ENCODE measurements around the gene BCDIN3D.

The BCDIN3D gene

DNA sequence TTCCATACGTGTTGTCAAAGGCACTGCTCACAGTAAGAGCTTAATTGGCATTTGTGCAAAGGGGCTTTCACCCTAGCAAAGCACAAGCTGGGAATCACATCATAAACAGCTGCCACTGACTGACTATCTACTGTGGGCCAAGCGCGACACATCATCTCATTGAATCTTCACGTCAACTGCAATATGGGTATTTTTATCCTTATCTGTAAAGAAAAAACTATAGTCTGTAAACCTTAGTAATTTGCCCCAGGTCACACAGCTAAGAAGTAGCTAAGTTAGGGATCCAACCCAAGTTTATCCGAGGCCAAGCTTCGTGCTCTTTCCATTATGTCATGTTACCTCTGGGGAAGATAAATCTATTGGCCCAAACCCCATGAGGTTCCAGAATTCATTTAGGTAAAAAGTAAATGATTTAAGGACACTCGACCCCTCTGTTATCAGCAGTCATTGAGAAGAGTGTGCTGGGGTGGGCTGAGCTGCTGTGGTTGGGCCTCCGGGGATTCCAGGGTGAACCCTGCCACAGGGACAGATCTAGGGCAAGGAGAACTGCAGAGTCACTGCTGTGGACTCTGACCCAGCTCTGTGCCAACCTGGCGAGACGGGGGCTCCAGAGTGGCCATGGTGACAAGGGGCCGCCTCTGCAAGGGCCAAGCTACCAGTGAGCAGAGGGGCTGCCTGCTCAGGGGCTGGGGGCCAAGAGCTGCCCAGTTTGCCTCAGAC is 42.3 kb downstream of the BCDIN3D start:
- H3K9ac ChIP-seq (ENCODE audit: low read depth, low read length) = no peak overlapping the region
- no peaks in the 10 kb centered on the region for H3K9me3 ChIP-seq (ENCODE audit: insufficient read depth, low read depth, low read length)
- H3K27me3 ChIP-seq (ENCODE audit: insufficient read depth, low read length) = no peaks in the 10 kb centered on the region
- H3K36me3 ChIP-seq (ENCODE audit: insufficient read depth, low read depth, low read length) = peaks cover 81% of the 10 kb centered on the region
- H3K4me1 ChIP-seq (ENCODE audit: insufficient read depth, low read length) = no peaks in the 10 kb centered on the region
- no peak overlapping the region for H3K4me3 ChIP-seq (ENCODE audit: low read length)
- no peak overlapping the region for H3K27ac ChIP-seq (ENCODE audit: low read length)

DNA sequence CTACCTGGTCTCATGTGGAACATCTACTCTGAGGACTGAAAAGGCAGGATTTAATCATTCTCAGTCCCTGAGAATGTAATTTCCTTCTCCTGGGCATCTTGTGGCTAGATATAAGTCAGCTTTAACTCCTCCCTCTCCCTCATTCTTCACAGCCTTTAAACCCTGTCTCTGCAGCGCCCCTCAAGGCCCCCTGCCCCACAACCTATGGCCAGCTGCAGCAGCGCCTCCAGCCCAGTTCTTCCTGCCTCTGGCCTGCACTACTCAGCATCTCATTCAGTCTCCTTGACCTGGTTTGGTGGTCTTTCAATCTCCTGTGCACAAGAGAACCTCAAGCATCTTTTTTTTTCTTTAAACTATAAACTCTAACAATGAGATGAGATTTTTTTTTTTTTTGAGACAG is 44.0 kb downstream of the BCDIN3D start:
- Histone ChIP-seq H3K27ac (ENCODE audit: low read length) (no peak overlapping the region), H3K9me3 (ENCODE audit: insufficient read depth, low read depth, low read length) (no peaks in the 10 kb centered on the region), H3K4me1 (ENCODE audit: insufficient read depth, low read length) (no peaks in the 10 kb centered on the region), H3K36me3 (ENCODE audit: insufficient read depth, low read depth, low read length) (peaks cover 69% of the 10 kb centered on the region), H3K27me3 (ENCODE audit: insufficient read depth, low read length) (no peaks in the 10 kb centered on the region), H3K9ac (ENCODE audit: low read depth, low read length) (no peak overlapping the region), H3K4me3 (ENCODE audit: low read length) (no peak overlapping the region)

DNA sequence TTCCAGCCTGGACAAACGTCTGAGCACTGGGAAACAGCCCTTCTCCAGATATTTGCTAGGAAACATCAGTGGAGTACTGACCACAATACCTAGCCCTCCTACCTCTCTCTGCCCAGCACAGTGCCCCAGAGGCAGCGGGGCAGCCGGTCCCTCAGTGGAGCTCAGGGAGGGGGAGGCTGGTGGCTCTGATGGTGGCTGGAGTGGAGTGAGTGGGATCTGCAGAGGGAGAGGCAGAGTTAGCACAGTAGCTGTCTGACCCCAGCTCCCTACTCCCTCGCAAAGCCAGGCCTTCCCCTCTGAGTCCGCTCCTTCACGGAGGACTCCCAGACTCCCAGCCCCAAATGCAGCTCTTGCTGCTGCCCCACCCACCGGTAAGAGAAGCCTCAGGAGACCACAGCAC is 44.7 kb downstream of the BCDIN3D start:
- no peak overlapping the region for H3K27ac ChIP-seq (ENCODE audit: low read length)
- no peaks in the 10 kb centered on the region for H3K27me3 ChIP-seq (ENCODE audit: insufficient read depth, low read length)
- H3K4me3 ChIP-seq (ENCODE audit: low read length) = no peak overlapping the region
- H3K4me1 ChIP-seq (ENCODE audit: insufficient read depth, low read length) = no peaks in the 10 kb centered on the region
- no peaks in the 10 kb centered on the region for H3K9me3 ChIP-seq (ENCODE audit: insufficient read depth, low read depth, low read length)
- no peak overlapping the region for H3K9ac ChIP-seq (ENCODE audit: low read depth, low read length)
- peaks cover 62% of the 10 kb centered on the region for H3K36me3 ChIP-seq (ENCODE audit: insufficient read depth, low read depth, low read length)

DNA sequence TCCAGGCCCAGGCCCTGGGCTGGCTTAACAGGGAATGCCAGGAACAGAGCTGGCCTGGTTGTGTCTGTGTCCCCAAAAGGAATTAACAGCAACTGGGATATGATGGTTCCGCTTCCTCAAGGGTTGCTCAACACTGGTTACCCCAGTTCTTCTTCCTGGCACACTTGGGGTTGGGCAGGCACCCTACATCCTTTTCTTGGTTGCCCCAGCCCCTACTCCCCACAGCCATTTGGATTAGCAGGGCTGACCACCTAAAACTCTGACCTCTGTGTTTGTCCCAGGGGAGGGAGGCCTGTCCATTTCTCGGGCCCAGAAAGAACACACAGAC is 45.5 kb downstream of the BCDIN3D start:
- no peaks in the 10 kb centered on the region for H3K4me1 ChIP-seq (ENCODE audit: insufficient read depth, low read length)
- H3K9ac ChIP-seq (ENCODE audit: low read depth, low read length) = no peak overlapping the region
- no peaks in the 10 kb centered on the region for H3K27me3 ChIP-seq (ENCODE audit: insufficient read depth, low read length)
- H3K4me3 ChIP-seq (ENCODE audit: low read length) = no peak overlapping the region
- peaks cover 54% of the 10 kb centered on the region for H3K36me3 ChIP-seq (ENCODE audit: insufficient read depth, low read depth, low read length)
- no peaks in the 10 kb centered on the region for H3K9me3 ChIP-seq (ENCODE audit: insufficient read depth, low read depth, low read length)
- H3K27ac ChIP-seq (ENCODE audit: low read length) = no peak overlapping the region

DNA sequence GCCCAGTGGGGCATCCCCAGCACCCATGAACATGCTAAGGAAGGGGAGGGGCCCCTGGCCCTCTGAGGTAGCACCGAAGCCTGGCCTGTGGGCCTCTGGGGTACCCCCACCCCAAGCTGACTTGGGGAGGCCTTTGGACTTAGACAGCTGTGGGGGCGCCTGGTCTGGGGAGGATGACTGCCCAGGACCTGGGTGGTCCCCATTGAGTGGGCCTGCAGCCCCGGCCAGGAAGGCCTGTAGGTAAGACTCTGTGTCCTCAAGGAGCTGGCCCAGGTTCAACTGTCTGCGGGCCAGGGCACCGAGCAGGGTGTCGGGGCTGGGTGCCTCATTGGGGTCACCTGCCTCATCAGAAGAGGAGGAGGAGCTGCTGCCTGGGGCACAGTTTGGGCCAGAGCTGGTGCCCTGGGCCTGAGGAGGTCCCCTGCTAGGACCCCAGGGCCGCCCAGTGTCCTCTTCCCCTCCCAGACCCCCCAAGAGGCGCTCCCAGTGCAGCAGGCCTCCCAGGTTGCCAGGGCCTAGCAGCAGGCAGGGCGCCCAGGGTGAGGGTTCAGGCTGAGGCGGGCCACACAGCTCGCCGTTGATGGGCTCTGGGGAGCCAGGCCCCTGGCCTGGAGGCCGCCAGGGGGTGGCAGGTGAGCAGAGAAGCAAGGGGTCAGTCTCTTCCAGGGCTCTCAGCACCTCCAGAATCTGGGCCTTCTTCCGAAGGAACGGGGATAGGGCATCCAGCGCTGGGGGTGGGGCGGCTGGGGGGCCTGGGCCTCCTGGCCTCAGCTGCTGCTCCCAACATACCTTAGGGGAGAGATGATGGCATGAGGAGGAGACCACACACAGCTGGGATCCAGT is 46.1 kb downstream of the BCDIN3D start:
- no peaks in the 10 kb centered on the region for H3K9me3 ChIP-seq (ENCODE audit: insufficient read depth, low read depth, low read length)
- H3K9ac ChIP-seq (ENCODE audit: low read depth, low read length) = no peak overlapping the region
- no peak overlapping the region for H3K4me3 ChIP-seq (ENCODE audit: low read length)
- H3K4me1 ChIP-seq (ENCODE audit: insufficient read depth, low read length) = no peaks in the 10 kb centered on the region
- H3K27me3 ChIP-seq (ENCODE audit: insufficient read depth, low read length) = no peaks in the 10 kb centered on the region
- H3K36me3 ChIP-seq (ENCODE audit: insufficient read depth, low read depth, low read length) = peaks cover 51% of the 10 kb centered on the region
- no peak overlapping the region for H3K27ac ChIP-seq (ENCODE audit: low read length)

DNA sequence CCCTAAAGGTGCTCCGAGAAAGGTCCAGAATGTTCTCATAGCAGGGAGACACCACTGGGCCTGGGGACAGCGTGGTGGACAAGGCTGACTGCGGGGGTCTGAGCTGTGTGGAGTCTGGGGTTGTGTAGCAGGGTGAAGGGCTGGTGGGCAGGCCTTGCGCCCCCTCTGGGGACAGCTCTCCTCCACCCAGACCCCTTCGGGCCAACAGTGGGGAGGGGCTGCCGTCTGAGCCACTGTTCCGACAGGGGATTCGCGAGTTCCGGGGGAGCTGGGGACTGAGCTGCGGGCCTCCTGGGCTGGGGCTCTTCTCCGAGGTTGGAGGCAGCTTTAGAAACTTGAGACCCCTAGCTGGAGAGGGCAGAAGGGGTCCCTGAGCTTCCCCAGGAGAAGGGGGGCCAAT is 46.8 kb downstream of the BCDIN3D start:
- H3K27ac ChIP-seq (ENCODE audit: low read length) = no peak overlapping the region
- no peaks in the 10 kb centered on the region for H3K27me3 ChIP-seq (ENCODE audit: insufficient read depth, low read length)
- H3K4me3 ChIP-seq (ENCODE audit: low read length) = no peak overlapping the region
- H3K9me3 ChIP-seq (ENCODE audit: insufficient read depth, low read depth, low read length) = no peaks in the 10 kb centered on the region
- H3K9ac ChIP-seq (ENCODE audit: low read depth, low read length) = no peak overlapping the region
- peaks cover 44% of the 10 kb centered on the region for H3K36me3 ChIP-seq (ENCODE audit: insufficient read depth, low read depth, low read length)
- no peaks in the 10 kb centered on the region for H3K4me1 ChIP-seq (ENCODE audit: insufficient read depth, low read length)

DNA sequence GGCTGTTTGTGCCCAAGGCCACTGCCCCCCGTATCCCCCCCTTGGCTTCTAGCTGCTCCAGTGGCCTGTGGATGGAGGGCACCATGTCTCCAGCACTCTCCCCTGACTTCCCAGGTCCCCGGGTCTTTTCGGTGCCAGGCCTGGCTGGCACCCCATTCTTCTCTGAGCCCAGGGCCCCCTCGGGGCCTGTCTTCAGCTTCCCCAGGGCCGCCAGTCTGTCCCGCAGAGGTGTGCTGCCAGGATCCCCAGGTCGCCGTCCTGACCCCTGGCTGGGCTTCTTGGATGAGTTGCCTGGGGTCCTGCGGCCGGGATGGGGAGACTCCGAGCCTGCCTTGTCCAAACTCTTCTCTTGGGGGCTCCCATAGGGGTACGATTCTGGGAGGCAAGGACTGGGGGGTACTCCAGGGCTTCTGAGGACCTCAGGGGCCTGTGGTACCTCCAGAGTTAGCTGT is 47.2 kb downstream of the BCDIN3D start:
- Histone ChIP-seq H3K36me3 (ENCODE audit: insufficient read depth, low read depth, low read length) (peaks cover 39% of the 10 kb centered on the region), H3K4me1 (ENCODE audit: insufficient read depth, low read length) (no peaks in the 10 kb centered on the region), H3K4me3 (ENCODE audit: low read length) (no peak overlapping the region), H3K27me3 (ENCODE audit: insufficient read depth, low read length) (no peaks in the 10 kb centered on the region), H3K9me3 (ENCODE audit: insufficient read depth, low read depth, low read length) (no peaks in the 10 kb centered on the region), H3K9ac (ENCODE audit: low read depth, low read length) (no peak overlapping the region), H3K27ac (ENCODE audit: low read length) (no peak overlapping the region)

DNA sequence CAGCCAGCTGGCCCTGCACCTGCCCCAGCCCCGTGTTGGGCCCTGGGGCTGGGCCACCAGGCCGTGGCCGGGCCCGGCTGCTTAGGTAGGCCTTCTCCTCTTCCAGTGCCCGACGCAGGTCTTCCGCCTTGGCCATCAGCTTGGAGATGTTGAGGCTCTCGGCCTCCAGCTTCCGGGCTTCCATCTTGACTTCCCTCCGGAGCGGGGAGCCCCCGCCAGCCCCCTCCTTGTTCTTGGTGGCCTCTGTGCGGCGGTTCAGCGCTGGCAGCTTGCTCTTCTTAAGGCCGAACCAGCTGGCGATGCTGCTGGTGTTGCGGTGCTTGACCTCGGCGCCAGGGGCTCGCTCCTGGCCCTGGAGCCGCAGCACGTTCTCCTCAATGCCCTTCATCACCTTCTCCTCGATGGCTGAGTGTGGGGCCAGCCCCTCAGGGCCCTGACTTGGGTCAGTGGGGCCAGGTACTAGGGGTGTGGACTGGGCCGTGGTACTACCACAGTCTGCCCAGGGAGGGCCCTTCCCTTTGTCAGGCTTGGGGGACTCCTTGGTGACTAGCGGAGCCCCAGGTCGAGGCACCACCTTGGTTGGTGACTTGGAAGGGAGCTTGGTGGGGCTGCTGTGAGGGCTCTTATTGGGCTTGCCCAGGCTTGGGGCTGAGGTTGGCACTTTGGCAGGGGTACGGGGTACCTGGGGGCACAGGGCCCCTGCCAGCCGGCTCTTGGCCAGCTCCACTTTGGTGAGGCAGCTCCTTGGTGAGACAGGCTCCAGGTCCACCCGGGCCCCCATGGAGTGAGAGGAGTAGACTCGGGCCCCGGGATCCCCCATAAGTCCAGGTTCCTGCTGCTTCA is 47.9 kb downstream of the BCDIN3D start:
- peaks cover 33% of the 10 kb centered on the region for H3K36me3 ChIP-seq (ENCODE audit: insufficient read depth, low read depth, low read length)
- H3K4me3 ChIP-seq (ENCODE audit: low read length) = no peak overlapping the region
- no peak overlapping the region for H3K9ac ChIP-seq (ENCODE audit: low read depth, low read length)
- H3K4me1 ChIP-seq (ENCODE audit: insufficient read depth, low read length) = no peaks in the 10 kb centered on the region
- H3K27ac ChIP-seq (ENCODE audit: low read length) = no peak overlapping the region
- H3K9me3 ChIP-seq (ENCODE audit: insufficient read depth, low read depth, low read length) = no peaks in the 10 kb centered on the region
- H3K27me3 ChIP-seq (ENCODE audit: insufficient read depth, low read length) = no peaks in the 10 kb centered on the region

DNA sequence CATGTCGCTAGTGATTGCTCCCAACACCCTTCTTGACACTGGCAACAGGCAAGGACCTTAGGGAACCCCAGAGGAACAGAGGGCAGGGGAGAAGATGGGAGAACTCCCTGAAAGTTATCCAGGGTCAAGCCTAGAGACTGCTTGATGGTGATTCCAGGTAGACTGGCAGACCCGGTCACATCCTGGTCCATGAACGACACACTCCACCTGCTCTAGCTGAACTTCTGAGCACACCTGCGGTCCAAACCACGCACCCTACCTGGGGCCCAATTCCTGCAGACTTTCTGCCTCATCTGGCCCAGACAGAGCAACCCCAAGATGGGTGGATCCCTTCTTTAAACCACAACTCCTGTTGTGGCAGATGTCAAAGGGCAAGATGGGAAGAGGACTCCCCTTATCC is 48.9 kb downstream of the BCDIN3D start:
- Histone ChIP-seq H3K4me1 (ENCODE audit: insufficient read depth, low read length) (no peaks in the 10 kb centered on the region), H3K27me3 (ENCODE audit: insufficient read depth, low read length) (no peaks in the 10 kb centered on the region), H3K4me3 (ENCODE audit: low read length) (no peak overlapping the region)

DNA sequence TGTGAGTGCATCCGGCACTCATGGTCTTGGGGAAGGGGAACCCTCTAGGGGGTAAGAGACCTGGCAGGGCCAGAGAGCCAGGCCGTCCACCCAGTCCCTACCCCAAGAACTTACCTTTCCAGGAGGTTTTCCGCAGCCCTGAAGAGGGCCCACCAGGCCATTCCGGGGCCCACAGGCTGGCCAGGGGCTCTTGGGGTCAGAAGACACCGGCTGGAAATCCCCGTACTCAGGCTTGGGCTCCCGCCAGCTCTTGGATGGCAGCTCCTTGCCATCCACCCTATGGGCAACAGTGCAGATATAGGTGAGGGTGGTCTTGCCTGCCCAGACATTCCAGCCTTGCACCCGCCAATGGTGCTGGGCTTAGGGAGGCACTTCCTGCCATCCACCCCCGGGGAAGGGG is 49.3 kb downstream of the BCDIN3D start:
- Histone ChIP-seq H3K27me3 (ENCODE audit: insufficient read depth, low read length) (no peaks in the 10 kb centered on the region), H3K4me1 (ENCODE audit: insufficient read depth, low read length) (no peaks in the 10 kb centered on the region), H3K36me3 (ENCODE audit: insufficient read depth, low read depth, low read length) (peaks cover 28% of the 10 kb centered on the region), H3K4me3 (ENCODE audit: low read length) (no peak overlapping the region), H3K9me3 (ENCODE audit: insufficient read depth, low read depth, low read length) (no peaks in the 10 kb centered on the region), H3K9ac (ENCODE audit: low read depth, low read length) (no peak overlapping the region), H3K27ac (ENCODE audit: low read length) (no peak overlapping the region)

More for the DNA sequence above, 48.9 kb downstream of the BCDIN3D start:
- Histone ChIP-seq H3K36me3 (ENCODE audit: insufficient read depth, low read depth, low read length) (peaks cover 31% of the 10 kb centered on the region), H3K27ac (ENCODE audit: low read length) (no peak overlapping the region), H3K9me3 (ENCODE audit: insufficient read depth, low read depth, low read length) (no peaks in the 10 kb centered on the region), H3K9ac (ENCODE audit: low read depth, low read length) (no peak overlapping the region)

DNA sequence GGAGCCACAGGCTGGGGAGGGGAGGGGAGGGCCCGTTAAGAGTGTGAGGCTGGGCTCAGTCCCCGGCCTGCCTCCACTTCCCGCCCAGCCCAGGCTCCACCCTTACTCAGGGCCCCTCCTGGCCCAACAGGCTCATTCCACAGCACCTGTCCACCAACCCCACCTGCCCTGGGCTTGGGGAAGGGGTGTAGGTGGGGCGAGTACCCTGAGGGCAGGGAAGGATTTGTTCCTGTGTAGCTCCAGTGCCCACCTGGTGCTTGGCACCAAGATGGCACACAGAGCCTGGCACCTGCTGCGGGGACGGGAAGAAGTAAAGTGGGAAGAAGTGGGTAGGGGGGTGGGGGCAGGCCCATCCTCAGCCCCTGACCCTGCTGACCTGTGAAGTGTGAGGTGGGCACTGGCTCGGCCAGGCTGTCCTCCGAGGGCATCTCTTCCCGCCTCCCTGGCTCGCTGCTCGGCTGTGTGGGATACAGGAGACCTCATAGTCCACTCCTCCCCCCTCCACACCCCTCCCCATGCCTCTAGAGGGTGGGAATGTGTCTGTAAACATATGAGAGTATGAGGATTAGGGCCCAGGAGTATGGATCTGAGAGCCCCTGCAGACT is 49.8 kb downstream of the BCDIN3D start:
- Histone ChIP-seq H3K4me3 (ENCODE audit: low read length) (no peak overlapping the region), H3K36me3 (ENCODE audit: insufficient read depth, low read depth, low read length) (peaks cover 22% of the 10 kb centered on the region; the same call in 1 of the 2 replicates), H3K27me3 (ENCODE audit: insufficient read depth, low read length) (no peaks in the 10 kb centered on the region)

More for the DNA sequence above, 49.8 kb downstream of the BCDIN3D start:
- no peak overlapping the region for H3K9ac ChIP-seq (ENCODE audit: low read depth, low read length)
- H3K9me3 ChIP-seq (ENCODE audit: insufficient read depth, low read depth, low read length) = 0 out of 2 replicates have a peak, but pooled peaks cover under 1% of the 10 kb centered on the region
- H3K27ac ChIP-seq (ENCODE audit: low read length) = no peak overlapping the region
- H3K4me1 ChIP-seq (ENCODE audit: insufficient read depth, low read length) = no peaks in the 10 kb centered on the region
